Smooth muscle cell (in vitro differentiated cells): ENCODE measurements around the gene TGFBI. TPM values are rescaled to one million over a fixed set of nuclear protein-coding genes. Genes with fewer than 3 reads are reported as not detected.

Source experiments
- DNase-seq: peaks from one replicate; lab custom pipeline; 2025; ENCODE audit not compliant: unreplicated experiment; lab: John Stamatoyannopoulos, UW
- H2AFZ ChIP-seq: fragments of 200-600 bp; sonication (generic); 2 replicates; pipeline ENCODE4 v1.6.0; 2016; ENCODE audit warnings: antibody characterized with exemption, low read depth, mild to moderate bottlenecking
- H3F3A ChIP-seq: fragments of 200-600 bp; sonication (generic); 2 replicates; pipeline ENCODE4 v1.6.0; 2017; ENCODE audit warnings: antibody characterized with exemption, low read depth
- H3K27ac ChIP-seq: fragments of 200-600 bp; sonication (generic); 2 replicates; pipeline ENCODE4 v1.5.1; 2016; ENCODE audit warnings: low read depth, mild to moderate bottlenecking
- H3K27me3 ChIP-seq: fragments of 200-600 bp; sonication (generic); 2 replicates; pipeline ENCODE4 v1.6.1; 2016; ENCODE audit warnings: low read depth, mild to moderate bottlenecking
- H3K36me3 ChIP-seq: fragments of 200-600 bp; sonication (generic); 2 replicates; pipeline ENCODE4 v1.5.1; 2016; ENCODE audit warnings: low read depth
- H3K4me1 ChIP-seq: fragments of 200-600 bp; sonication (generic); 2 replicates; pipeline ENCODE4 v1.5.1; 2016; ENCODE audit warnings: low read depth
- H3K4me2 ChIP-seq: fragments of 200-600 bp; sonication (generic); 2 replicates; pipeline ENCODE4 v1.6.0; 2016; ENCODE audit warnings: mild to moderate bottlenecking
- H3K4me3 ChIP-seq: fragments of 200-600 bp; sonication (generic); 2 replicates; pipeline ENCODE4 v1.5.1; 2016; ENCODE audit warnings: mild to moderate bottlenecking
- H3K79me2 ChIP-seq: fragments of 200-600 bp; sonication (generic); 2 replicates; pipeline ENCODE4 v1.6.0; 2016; ENCODE audit warnings: low read depth, mild to moderate bottlenecking
- H3K9ac ChIP-seq: fragments of 200-600 bp; sonication (generic); 2 replicates; pipeline ENCODE4 v1.6.0; 2016; ENCODE audit warnings: low read depth
- H3K9me3 ChIP-seq: fragments of 200-600 bp; sonication (generic); replicated peaks from 2 replicates; pipeline ENCODE4 v1.5.1; 2016; ENCODE audit warnings: low read depth
- H4K20me1 ChIP-seq: fragments of 200-600 bp; sonication (generic); 2 replicates; pipeline ENCODE4 v1.6.0; 2016; ENCODE audit warnings: low read depth
- CTCF ChIP-seq: fragments of 200-600 bp; sonication (generic); IDR thresholded peaks from 2 replicates; pipeline ENCODE4 v1.5.1; 2017; ENCODE audit warnings: borderline replicate concordance, mild to moderate bottlenecking, antibody characterized with exemption; ENCODE audit not compliant: insufficient read depth, poor library complexity, severe bottlenecking
- WGBS: methylation state at CpG from one replicate; pipeline ENCODE4 v1.1.7; 2016; ENCODE audit warnings: low lambda C conversion rate; 5-methylcytosine and 5-hydroxymethylcytosine counted together
- polyA plus RNA-seq: library from polyadenylated mRNA; unstranded; fragments of >200 nt; fragmentation: Nextera tagmentation; extraction: Ambion mirVana; gene quantifications from 2 replicates; pipeline ENCODE4 v1.2.1, GENCODE V29; 2016
- total RNA-seq: library from RNA; depleted of rRNA; stranded (reverse); fragments of >200 nt; gene quantifications from 2 replicates; pipeline ENCODE4 v1.2.3, GENCODE V29; 2014

TGFBI gene
- total and polyA plus RNA-seq, 2 experiments from 2014 or later: 2,505 to 2,635 TPM

- 34% methylated on average over 2 of the region's 2 CpGs for WGBS
- H3K4me3 ChIP-seq: no peak overlapping the region
- peaks cover 10% of the 10 kb centered on the region for H3K4me1 ChIP-seq
Measured at GRCh38 chr5:136020001-136020382, 8.8 kb upstream of the TGFBI start.

GRCh38 chr5:136020383-136021015 is 8.3 kb upstream of the TGFBI start:
- peak overlapping the region; percentile 76 for H3K4me2 ChIP-seq
- H3K27me3 ChIP-seq: no peaks in the 10 kb centered on the region
- H4K20me1 ChIP-seq: no peaks in the 10 kb centered on the region
- peaks cover 29% of the 10 kb centered on the region for H3F3A ChIP-seq
- no peaks in the 10 kb centered on the region for H3K9me3 ChIP-seq
- peak overlapping the region; percentile 95 for H3K9ac ChIP-seq
- TF ChIP-seq CTCF: no peak
- WGBS: 4% methylated on average over 10 of the region's 10 CpGs
- H3K79me2 ChIP-seq: no peaks in the 10 kb centered on the region
- H2AFZ ChIP-seq: no peak overlapping the region
- no peak overlapping the region for H3K4me3 ChIP-seq
- peak; percentile 36 for DNase-seq
- H3K36me3 ChIP-seq: no peaks in the 10 kb centered on the region
- peaks cover 10% of the 10 kb centered on the region for H3K4me1 ChIP-seq
- peak overlapping the region; percentile 100 for H3K27ac ChIP-seq

More at GRCh38 chr5:136020001-136020382, 8.8 kb upstream of the TGFBI start:
- no peaks in the 10 kb centered on the region for H3K79me2 ChIP-seq
- peaks cover 29% of the 10 kb centered on the region for H3F3A ChIP-seq
- no peak overlapping the region for H2AFZ ChIP-seq
- peak overlapping the region; percentile 95 for H3K9ac ChIP-seq
- no peaks in the 10 kb centered on the region for H3K36me3 ChIP-seq
- H3K9me3 ChIP-seq: no peaks in the 10 kb centered on the region
- peak overlapping the region; percentile 100 for H3K27ac ChIP-seq
- H3K4me2 ChIP-seq: peak overlapping the region; percentile 76
- no peaks in the 10 kb centered on the region for H3K27me3 ChIP-seq
- DNase-seq: no peak
- no peaks in the 10 kb centered on the region for H4K20me1 ChIP-seq
- TF ChIP-seq CTCF: no peak

GRCh38 chr5:136021016-136021405 is 7.8 kb upstream of the TGFBI start:
- H3K4me3 ChIP-seq: no peak overlapping the region
- H3K36me3 ChIP-seq: no peaks in the 10 kb centered on the region
- H3K9ac ChIP-seq: peak overlapping the region; percentile 95
- WGBS: 43% methylated on average over 4 of the region's 4 CpGs
- no peaks in the 10 kb centered on the region for H4K20me1 ChIP-seq
- no peak for TF ChIP-seq CTCF
- no peaks in the 10 kb centered on the region for H3K27me3 ChIP-seq
- peak overlapping the region; percentile 76 for H3K4me2 ChIP-seq
- no peak for DNase-seq
- H3K4me1 ChIP-seq: peaks cover 10% of the 10 kb centered on the region
- peaks cover 29% of the 10 kb centered on the region for H3F3A ChIP-seq
- no peaks in the 10 kb centered on the region for H3K79me2 ChIP-seq
- H2AFZ ChIP-seq: no peak overlapping the region
- no peaks in the 10 kb centered on the region for H3K9me3 ChIP-seq
- H3K27ac ChIP-seq: peak overlapping the region; percentile 100

GRCh38 chr5:136022965-136023364 is 5.8 kb upstream of the TGFBI start:
- H3K27ac ChIP-seq: peak overlapping the region; percentile 100
- H4K20me1 ChIP-seq: no peaks in the 10 kb centered on the region
- WGBS: 73% methylated on average over 7 of the region's 7 CpGs
- no peaks in the 10 kb centered on the region for H3K27me3 ChIP-seq
- H3K36me3 ChIP-seq: no peaks in the 10 kb centered on the region
- peaks cover 10% of the 10 kb centered on the region for H3K4me1 ChIP-seq
- H3K9ac ChIP-seq: no peak overlapping the region
- no peaks in the 10 kb centered on the region for H3K9me3 ChIP-seq
- DNase-seq: no peak
- H3K4me3 ChIP-seq: no peak overlapping the region
- TF ChIP-seq CTCF: no peak
- H3F3A ChIP-seq: peaks cover 40% of the 10 kb centered on the region
- no peak overlapping the region for H2AFZ ChIP-seq
- H3K4me2 ChIP-seq: no peak overlapping the region
- peaks cover 2% of the 10 kb centered on the region for H3K79me2 ChIP-seq
